ENCODE measurements around the gene RDH13.

The RDH13 gene

DNA sequence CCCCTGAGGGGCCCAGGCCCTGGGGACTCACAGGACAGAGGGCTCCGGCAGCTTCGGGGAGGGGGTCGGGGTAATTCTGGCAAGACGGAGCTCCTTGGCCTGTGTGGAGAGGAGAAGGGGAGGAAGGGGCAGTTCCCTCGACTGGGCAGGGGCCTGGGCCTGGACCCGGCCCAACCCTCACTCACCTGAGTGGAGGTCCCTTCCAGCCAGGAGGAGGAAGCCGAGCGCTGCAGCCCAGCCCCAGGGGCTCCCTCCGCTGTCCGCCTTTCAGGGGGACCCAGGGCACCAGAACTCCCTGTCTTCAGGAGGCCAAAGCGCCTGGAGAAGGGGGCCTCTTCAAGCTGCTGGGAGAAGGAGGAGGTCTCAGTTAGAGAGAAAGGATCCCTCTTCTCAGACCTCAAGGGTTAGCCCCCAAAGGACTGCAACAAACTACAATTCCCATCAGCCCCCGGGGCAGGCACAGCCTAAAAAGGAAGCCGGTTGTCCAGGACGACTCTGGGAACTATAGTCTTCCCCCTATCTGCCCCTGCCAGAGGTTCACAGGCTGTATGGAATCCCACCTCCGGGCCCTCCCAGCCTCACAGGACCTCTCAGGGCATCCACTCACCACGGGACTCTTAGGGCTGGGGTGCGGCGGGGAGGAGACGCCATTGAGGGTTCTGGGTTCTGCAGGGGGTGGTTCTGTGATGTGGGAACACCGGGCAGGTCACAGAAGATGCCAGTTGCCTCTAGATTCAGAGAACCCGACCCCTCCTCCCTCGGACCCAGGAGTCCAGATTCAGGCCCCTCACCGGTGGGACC lies 32.5 kb upstream of the RDH13 start:
- Histone ChIP-seq H3K4me3 (ENCODE audit: low read depth in 1 of 2, low read length in 2 of 2) (no peak overlapping the region), H2AFZ (ENCODE audit: low read depth, low read length) (no peak overlapping the region), H3K4me1 (ENCODE audit: insufficient read depth, low read length) (no peaks in the 10 kb centered on the region), H3K36me3 (ENCODE audit: insufficient read depth, low read length) (peaks cover 64% of the 10 kb centered on the region), H3K79me2 (ENCODE audit: insufficient read depth, low read length) (peaks cover 5% of the 10 kb centered on the region; the same call in 1 of the 2 replicates), H3K27me3 (ENCODE audit: insufficient read depth, low read length, poor library complexity) (no peaks in the 10 kb centered on the region), H3K27ac (ENCODE audit: low read length) (no peak overlapping the region), H3K4me2 (ENCODE audit: insufficient read depth, low read length) (no peak overlapping the region), H3K9ac (ENCODE audit: low read depth, low read length) (no peak overlapping the region), H3K9me3 (ENCODE audit: insufficient read depth, low read length, severe bottlenecking) (no peaks in the 10 kb centered on the region), H4K20me1 (ENCODE audit: insufficient read depth, low read length) (peaks cover 23% of the 10 kb centered on the region)
- no peak for DNase-seq
- peak; percentile 44; the same call in 2 of the 3 replicates for ATAC-seq (ENCODE audit: insufficient read depth, low read depth)
- TF ChIP-seq CTCF (IDR thresholded peaks at IDR 0.05; ENCODE audit: borderline replicate concordance, extremely low read depth, low read length, poor library complexity, severe bottlenecking), result no peak
- TF ChIP-seq EZH2 (IDR thresholded peaks at IDR 0.05; ENCODE audit: borderline replicate concordance, low read depth, low read length, severe bottlenecking), result no peak

DNA sequence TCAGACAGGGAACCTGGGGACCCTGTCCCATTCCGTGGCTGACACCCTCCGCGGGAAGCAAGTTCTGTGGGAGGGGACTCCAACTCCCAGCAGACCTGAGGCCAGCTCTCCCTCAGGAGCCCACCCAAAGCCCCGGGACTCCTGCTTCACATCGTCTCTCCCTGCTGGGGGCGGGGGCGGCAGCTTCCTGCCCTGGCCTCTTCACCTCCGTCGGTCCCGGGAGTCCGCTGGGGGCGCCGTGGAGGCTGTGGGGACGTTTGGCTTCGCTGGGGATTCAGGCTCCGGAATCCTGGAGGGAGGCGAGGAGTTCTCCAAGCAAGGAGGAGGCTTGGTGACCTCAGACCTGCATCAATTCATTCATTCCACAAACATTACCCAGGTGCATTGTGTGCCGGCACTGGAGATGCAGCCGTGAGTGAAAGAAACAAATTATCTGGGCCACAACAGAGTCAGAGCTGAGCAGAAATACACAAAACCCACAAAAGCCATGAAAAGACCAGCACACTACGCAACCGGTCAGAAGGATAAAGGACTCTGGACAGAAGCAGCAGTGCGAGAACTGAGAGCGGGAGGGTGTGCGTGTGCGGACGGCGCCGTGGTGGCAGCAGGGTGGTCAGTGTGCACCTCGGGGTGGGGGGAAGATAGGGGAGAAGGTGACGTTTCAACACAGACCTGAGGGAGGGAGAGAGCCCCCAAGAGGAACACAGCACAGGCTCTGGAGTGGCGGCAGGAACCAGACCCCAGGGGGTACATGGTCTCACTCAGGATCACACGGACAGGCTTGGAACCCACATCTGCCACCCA lies 31.7 kb upstream of the RDH13 start:
- Histone ChIP-seq H4K20me1 (ENCODE audit: insufficient read depth, low read length) (peaks cover 23% of the 10 kb centered on the region), H3K27me3 (ENCODE audit: insufficient read depth, low read length, poor library complexity) (no peaks in the 10 kb centered on the region), H3K27ac (ENCODE audit: low read length) (no peak overlapping the region), H2AFZ (ENCODE audit: low read depth, low read length) (no peak overlapping the region), H3K4me1 (ENCODE audit: insufficient read depth, low read length) (no peaks in the 10 kb centered on the region), H3K36me3 (ENCODE audit: insufficient read depth, low read length) (peaks cover 56% of the 10 kb centered on the region), H3K9me3 (ENCODE audit: insufficient read depth, low read length, severe bottlenecking) (no peaks in the 10 kb centered on the region), H3K9ac (ENCODE audit: low read depth, low read length) (no peak overlapping the region), H3K4me2 (ENCODE audit: insufficient read depth, low read length) (no peak overlapping the region), H3K4me3 (ENCODE audit: low read depth in 1 of 2, low read length in 2 of 2) (no peak overlapping the region), H3K79me2 (ENCODE audit: insufficient read depth, low read length) (peaks cover under 1% of the 10 kb centered on the region; the same call in 1 of the 2 replicates)
- ATAC-seq (ENCODE audit: insufficient read depth, low read depth) (no peak), DNase-seq (no peak)
- TF ChIP-seq CTCF (IDR thresholded peaks at IDR 0.05; ENCODE audit: borderline replicate concordance, extremely low read depth, low read length, poor library complexity, severe bottlenecking) (no peak), EZH2 (IDR thresholded peaks at IDR 0.05; ENCODE audit: borderline replicate concordance, low read depth, low read length, severe bottlenecking) (no peak)

DNA sequence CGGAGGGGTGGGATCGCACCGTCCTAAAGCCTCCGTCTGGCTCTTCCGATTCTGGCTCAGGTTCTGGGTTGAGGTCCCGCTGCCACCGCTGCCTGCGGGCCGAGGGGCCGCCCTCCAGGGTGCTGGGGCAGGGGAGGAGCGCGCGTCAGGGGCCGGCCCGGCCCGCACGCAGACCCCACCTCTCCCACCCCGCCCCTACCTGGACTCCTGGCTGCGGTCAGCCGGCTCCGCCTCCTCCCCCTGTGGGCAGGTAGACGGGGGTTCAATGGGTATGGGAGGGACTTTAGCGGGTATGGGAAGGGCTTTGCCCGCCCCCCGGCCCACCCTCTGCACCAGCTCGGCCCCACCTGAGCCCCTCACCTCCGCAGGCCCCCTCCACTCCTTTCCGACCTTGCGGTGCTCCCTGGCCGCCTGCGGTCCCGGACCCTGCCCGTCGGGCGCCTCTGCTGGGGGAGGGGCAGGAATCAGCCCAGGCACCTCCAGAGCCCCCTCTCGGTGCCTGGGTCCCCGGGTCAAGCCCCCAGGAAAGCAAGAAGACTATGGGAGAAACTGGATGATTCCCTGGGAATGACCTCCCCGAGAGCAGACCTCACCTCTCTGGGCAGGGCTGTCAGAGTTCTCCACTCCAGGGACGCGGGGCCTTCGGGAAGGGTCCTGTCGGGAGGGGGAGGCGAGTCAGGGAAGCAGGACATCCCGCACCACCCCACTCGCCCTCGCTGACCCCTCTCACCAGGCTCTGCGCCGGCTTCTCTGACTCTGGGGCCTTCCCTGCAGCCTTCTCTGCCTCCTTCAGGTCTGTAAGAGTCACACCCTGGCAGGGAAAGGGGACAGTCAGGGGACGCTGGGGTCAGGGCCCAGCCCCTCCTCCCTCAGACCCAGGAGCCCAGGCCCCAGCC lies 29.7 kb upstream of the RDH13 start:
- H3K27ac ChIP-seq (ENCODE audit: low read length), result no peak overlapping the region
- H3K9me3 ChIP-seq (ENCODE audit: insufficient read depth, low read length, severe bottlenecking), result no peaks in the 10 kb centered on the region
- H3K4me1 ChIP-seq (ENCODE audit: insufficient read depth, low read length), result no peaks in the 10 kb centered on the region
- H3K36me3 ChIP-seq (ENCODE audit: insufficient read depth, low read length), result peaks cover 42% of the 10 kb centered on the region
- DNase-seq, result no peak
- no peak for ATAC-seq (ENCODE audit: insufficient read depth, low read depth)
- no peaks in the 10 kb centered on the region for H3K79me2 ChIP-seq (ENCODE audit: insufficient read depth, low read length)
- no peak overlapping the region for H3K9ac ChIP-seq (ENCODE audit: low read depth, low read length)
- no peaks in the 10 kb centered on the region for H3K27me3 ChIP-seq (ENCODE audit: insufficient read depth, low read length, poor library complexity)
- peaks cover 19% of the 10 kb centered on the region for H4K20me1 ChIP-seq (ENCODE audit: insufficient read depth, low read length)
- H3K4me2 ChIP-seq (ENCODE audit: insufficient read depth, low read length), result no peak overlapping the region
- H2AFZ ChIP-seq (ENCODE audit: low read depth, low read length), result no peak overlapping the region
- TF ChIP-seq CTCF (IDR thresholded peaks at IDR 0.05; ENCODE audit: borderline replicate concordance, extremely low read depth, low read length, poor library complexity, severe bottlenecking) (no peak), EZH2 (IDR thresholded peaks at IDR 0.05; ENCODE audit: borderline replicate concordance, low read depth, low read length, severe bottlenecking) (no peak)
- H3K4me3 ChIP-seq (ENCODE audit: low read depth in 1 of 2, low read length in 2 of 2), result no peak overlapping the region

Data from DND-41 (cell line).